HG03103 (cell line): Measurements from ENCODE around the gene AKR1C2.

Experiments used
- ATAC-seq: cut with Tn5 transposase; IDR thresholded peaks from one replicate; pipeline ENCODE4 v1.9.1; 2021; ENCODE audit warnings: low read depth; ENCODE audit not compliant: unreplicated experiment

Gene AKR1C2

GRCh38 chr10:4939224-4940072 is 64.2 kb downstream of the AKR1C2 start:
- ATAC-seq: no peak
